Measurements from ENCODE around the gene IFT20.

- TF ChIP-seq MAX (IDR thresholded peaks at IDR 0.05; ENCODE audit: low read depth, low read length) (no peak), RFX5 (IDR thresholded peaks at IDR 0.05; ENCODE audit: low read depth, low read length) (no peak), FOXM1 (IDR thresholded peaks at IDR 0.05; ENCODE audit: low read depth, low read length) (no peak), YY1 (IDR thresholded peaks at IDR 0.05; ENCODE audit: low read depth, low read length) (no peak), CTCF (IDR thresholded peaks at IDR 0.05 in 2 of 3, conservative IDR thresholded peaks at IDR 0.05 in 1 of 3; ENCODE audit: control insufficient read depth in 2 of 3, extremely low read depth in 1 of 3, insufficient read depth in 1 of 3, low read depth in 3 of 3, low read length in 3 of 3) (no peak), NFIC (IDR thresholded peaks at IDR 0.05; ENCODE audit: low read depth, low read length) (no peak)
Observed at GRCh38 chr17:28350271-28350670, 15.0 kb upstream of the IFT20 start.
